Ascending aorta (tissue), 2 donors: ENCODE results near the gene VAPA. TPM values are rescaled to one million over a fixed set of nuclear protein-coding genes. Genes with fewer than 3 reads are reported as not detected.
A peak's percentile ranks its signal among the peaks of the same experiment; 100 is the strongest.

Source experiments
- DNase-seq, 2 donors: peaks; one replicate each; pipeline ENCODE4 v3.0.0-alpha.2; 2019; ENCODE audit warnings: low spot score in 2 of 2
- H3K27ac ChIP-seq, 2 donors: fragments of 200-600 bp; sonication (generic); one replicate each; pipeline ENCODE4 v1.5.1; 2016 to 2017; ENCODE audit warnings: mild to moderate bottlenecking in 1 of 2
- H3K27me3 ChIP-seq: fragments of 200-600 bp; sonication (generic); one replicate; pipeline ENCODE4 v1.5.1; 2017
- H3K36me3 ChIP-seq, 2 donors: fragments of 200-600 bp; sonication (generic); one replicate each; pipeline ENCODE4 v1.5.1; 2016
- H3K4me1 ChIP-seq, 2 donors: fragments of 200-600 bp; sonication (generic); one replicate each; pipeline ENCODE4 v1.5.1; 2016 to 2017; ENCODE audit warnings: mild to moderate bottlenecking in 1 of 2
- H3K4me3 ChIP-seq, 2 donors: fragments of 200-600 bp; sonication (generic); one replicate each; pipeline ENCODE4 v1.5.1; 2016 to 2017; ENCODE audit warnings: mild to moderate bottlenecking in 1 of 2
- H3K9me3 ChIP-seq, 2 donors: fragments of 200-600 bp; sonication (generic); one replicate each; pipeline ENCODE4 v1.5.1; 2016
- intact Hi-C: fragments of 100-400 bp; cut with DNase I; formaldehyde crosslinking; loops from one replicate; pipeline ENCODE4 v1.15.1; 2023
- total RNA-seq: library from RNA; depleted of rRNA; stranded (reverse); fragments of >200 nt; gene quantifications from one replicate; pipeline ENCODE4 v1.1.0, GENCODE V29; 2016
- TF ChIP-seq, protein P1 (sequence below), 3 experiments: fragments of 200-600 bp in 2 of 3; fragments of 450-650 bp in 1 of 3; sonication (generic) in 2 of 3; IDR thresholded peaks; one replicate each; pipeline ENCODE4 v1.5.1; 2016 to 2019; ENCODE audit warnings: antibody characterized with exemption in 3 of 3, mild to moderate bottlenecking in 1 of 3, moderate library complexity in 1 of 3

Gene VAPA
- total RNA-seq, 1 donor from 2014 or later = 109 TPM

DNA sequence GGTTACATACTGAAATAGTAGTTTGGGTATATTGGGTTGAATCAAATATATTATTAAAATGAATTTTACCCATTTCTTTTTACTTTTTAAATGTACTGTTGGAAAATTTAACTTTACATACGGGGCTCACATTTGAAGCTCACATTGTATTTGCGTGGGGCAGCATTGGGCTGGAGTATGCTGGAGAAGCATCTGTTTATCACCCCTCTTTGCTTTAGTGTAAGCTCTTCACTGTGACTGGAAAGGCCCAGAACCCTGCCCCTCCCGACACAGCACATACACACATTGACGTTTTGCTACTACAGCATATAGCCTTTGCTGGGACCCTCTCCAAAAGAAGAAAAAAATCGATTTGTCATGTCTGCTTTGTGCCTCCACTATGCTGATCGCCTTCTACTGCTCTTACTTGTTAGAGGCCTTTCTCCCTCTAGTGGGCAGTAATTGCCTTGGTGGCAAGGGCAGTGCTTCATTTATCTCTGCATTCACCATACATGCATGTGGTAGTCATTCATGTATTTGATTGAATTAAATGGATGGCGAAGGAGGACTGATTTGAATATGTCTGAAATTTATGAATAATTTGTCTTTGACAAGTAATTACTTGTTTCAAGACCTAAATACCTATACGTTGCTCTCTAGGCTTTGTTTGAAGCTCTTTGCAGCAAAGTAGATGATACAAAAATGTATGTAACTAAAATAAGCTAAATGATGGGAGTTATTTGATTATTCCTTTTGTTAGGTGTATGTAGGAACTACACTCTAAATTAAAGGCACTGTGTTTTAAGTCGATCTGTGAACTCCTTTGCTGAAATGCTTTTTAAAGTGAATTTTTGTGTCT, 37.4 kb downstream of the VAPA start:
- H3K27ac ChIP-seq = no peak overlapping the region
- H3K36me3 ChIP-seq = peaks cover 38 to 46% of the 10 kb centered on the region in 2 donors
- no peaks in the 10 kb centered on the region for H3K4me1 ChIP-seq
- H3K4me3 ChIP-seq = no peak overlapping the region
- TF ChIP-seq, protein P1, sequence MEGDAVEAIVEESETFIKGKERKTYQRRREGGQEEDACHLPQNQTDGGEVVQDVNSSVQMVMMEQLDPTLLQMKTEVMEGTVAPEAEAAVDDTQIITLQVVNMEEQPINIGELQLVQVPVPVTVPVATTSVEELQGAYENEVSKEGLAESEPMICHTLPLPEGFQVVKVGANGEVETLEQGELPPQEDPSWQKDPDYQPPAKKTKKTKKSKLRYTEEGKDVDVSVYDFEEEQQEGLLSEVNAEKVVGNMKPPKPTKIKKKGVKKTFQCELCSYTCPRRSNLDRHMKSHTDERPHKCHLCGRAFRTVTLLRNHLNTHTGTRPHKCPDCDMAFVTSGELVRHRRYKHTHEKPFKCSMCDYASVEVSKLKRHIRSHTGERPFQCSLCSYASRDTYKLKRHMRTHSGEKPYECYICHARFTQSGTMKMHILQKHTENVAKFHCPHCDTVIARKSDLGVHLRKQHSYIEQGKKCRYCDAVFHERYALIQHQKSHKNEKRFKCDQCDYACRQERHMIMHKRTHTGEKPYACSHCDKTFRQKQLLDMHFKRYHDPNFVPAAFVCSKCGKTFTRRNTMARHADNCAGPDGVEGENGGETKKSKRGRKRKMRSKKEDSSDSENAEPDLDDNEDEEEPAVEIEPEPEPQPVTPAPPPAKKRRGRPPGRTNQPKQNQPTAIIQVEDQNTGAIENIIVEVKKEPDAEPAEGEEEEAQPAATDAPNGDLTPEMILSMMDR (IDR thresholded peaks at IDR 0.05) = peak; percentile 36 to 62 (median 38)
- no peaks in the 10 kb centered on the region for H3K9me3 ChIP-seq
- no peak for DNase-seq
- no peaks in the 10 kb centered on the region for H3K27me3 ChIP-seq
- intact Hi-C loops = no loop called here

DNA sequence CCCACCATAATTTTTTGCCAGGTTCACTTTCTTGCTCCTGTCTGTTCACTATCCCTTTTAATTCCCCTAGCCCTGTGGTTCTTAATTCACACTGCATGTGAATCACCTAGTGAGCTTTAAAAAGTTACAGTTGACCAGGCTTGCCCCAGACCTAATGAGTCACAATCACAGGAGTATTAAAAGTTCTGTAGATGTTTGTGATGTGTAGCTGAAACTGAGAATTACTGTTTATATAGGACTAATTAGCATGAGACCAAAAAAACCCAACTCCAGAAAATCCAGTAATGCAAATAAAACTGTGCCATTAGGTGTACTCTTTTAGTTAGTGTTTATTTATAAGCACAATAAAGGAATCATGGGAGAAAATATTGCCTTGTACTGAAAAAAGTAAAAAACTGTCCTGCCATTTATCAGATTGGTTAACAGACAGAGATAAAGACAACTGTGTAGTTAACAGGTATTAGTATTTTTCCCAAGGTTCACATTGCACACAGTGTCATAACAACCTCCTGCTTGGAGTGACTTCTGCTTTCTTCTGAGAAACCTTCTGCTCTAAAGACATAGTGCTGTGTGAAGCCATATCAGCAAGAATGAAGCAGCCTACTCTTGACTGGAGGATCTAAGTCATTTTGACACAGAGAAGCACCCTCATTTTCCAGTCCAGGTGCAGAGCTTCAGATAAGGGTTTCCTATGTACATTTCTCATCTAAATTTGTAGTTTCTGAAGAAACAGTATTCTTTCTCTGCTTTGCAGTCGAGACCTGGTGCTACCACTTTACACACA, 39.0 kb downstream of the VAPA start:
- H3K4me1 ChIP-seq = no peaks in the 10 kb centered on the region
- no peak overlapping the region for H3K4me3 ChIP-seq
- TF ChIP-seq, protein P1 (IDR thresholded peaks at IDR 0.05) = no peak
- DNase-seq = no peak
- H3K36me3 ChIP-seq = peaks cover 23 to 32% of the 10 kb centered on the region in 2 donors
- H3K27ac ChIP-seq = no peak overlapping the region
- no peaks in the 10 kb centered on the region for H3K9me3 ChIP-seq
- H3K27me3 ChIP-seq = no peaks in the 10 kb centered on the region
- intact Hi-C loops = no loop called here

DNA sequence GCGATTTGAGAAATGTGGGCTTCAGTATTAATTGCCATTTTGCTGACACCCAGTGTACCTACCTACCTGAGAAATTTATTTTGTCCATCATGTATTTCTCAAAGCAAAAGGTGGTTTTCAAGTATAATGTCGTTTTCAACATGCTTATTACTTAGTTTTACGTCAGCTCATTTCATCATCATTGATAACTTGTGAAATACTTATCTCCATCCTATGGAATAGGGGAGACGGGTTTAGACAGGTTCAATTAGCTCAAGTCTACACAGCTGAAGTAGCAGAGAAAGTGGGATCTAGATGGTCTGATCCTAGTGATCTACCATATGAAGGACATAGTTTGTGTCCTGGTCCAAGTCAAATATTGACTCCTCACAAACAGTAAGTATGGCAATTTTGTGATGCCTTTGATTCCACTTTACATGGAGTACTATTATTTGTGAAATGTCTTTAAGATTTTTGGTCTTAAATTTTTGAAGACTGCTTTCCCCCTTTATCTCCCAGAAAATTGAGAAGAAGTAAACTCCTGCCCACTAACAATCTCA, 45.1 kb downstream of the VAPA start:
- TF ChIP-seq, protein P1 (IDR thresholded peaks at IDR 0.05) = no peak
- H3K27me3 ChIP-seq = no peaks in the 10 kb centered on the region
- no peaks in the 10 kb centered on the region for H3K9me3 ChIP-seq
- H3K36me3 ChIP-seq = peaks cover 11 to 13% of the 10 kb centered on the region in 2 donors
- intact Hi-C loops = no loop called here
- no peak overlapping the region for H3K4me3 ChIP-seq
- H3K27ac ChIP-seq = no peak overlapping the region
- no peak for DNase-seq
- no peaks in the 10 kb centered on the region for H3K4me1 ChIP-seq

DNA sequence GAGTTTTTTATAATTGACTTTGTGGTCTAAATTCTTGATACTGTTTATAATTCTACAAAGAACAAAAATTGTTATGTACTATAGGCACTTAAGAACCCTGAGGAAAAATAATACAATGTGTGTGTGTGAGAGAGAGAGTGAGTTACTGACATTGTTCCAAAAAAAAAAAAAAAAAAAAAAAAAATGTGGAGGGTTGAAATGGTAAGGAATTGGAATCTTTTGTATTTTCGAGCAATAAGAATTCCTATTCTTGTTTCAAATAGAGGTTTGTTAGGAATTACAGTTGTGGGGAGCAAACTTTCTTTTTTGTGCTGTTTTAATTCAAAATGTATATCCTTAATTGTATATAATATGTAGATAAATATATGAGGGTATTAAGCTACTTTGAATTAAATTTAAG, 45.7 kb downstream of the VAPA start:
- Histone ChIP-seq H3K4me3 (no peak overlapping the region), H3K9me3 (no peaks in the 10 kb centered on the region), H3K4me1 (no peaks in the 10 kb centered on the region), H3K27me3 (no peaks in the 10 kb centered on the region), H3K36me3 (peaks cover 6 to 9% of the 10 kb centered on the region in 2 donors), H3K27ac (no peak overlapping the region)
- DNase-seq = no peak
- TF ChIP-seq, protein P1 (IDR thresholded peaks at IDR 0.05) = no peak
- intact Hi-C loops = no loop called here

DNA sequence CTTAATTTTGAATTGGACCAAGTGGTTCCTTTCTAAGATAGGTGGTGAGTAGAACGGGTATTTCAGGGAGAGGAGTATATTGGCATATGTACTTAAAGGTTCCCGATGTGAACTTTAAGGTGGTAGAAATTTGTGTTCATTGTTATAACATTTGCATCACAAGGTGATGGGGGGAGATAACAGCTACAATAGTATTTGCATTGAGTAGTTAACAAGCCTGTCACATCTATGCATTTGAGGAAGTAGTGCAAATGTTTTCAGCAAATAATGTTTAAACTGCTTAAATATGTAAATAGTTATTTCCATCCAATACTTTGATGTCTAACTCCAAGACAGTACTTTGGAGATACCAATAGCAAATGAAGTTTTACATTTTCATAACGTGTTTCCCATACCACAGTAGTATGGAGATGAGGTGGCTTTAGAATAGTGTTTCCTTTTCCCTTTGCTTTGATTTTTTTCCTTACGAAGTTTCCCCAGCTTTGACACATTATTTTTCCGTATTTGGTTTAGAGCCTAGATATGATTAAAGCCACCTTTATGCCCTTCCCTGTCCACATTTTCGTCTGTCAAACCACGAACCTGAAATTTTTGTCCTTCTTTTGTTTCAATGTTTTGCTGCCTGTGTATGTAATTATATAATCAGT, 46.6 kb downstream of the VAPA start:
- TF ChIP-seq, protein P1 (IDR thresholded peaks at IDR 0.05) = no peak
- H3K27ac ChIP-seq = no peak overlapping the region
- no peak for DNase-seq
- H3K4me3 ChIP-seq = no peak overlapping the region
- no peaks in the 10 kb centered on the region for H3K27me3 ChIP-seq
- no peaks in the 10 kb centered on the region for H3K4me1 ChIP-seq
- intact Hi-C loops = no loop called here
- no peaks in the 10 kb centered on the region for H3K9me3 ChIP-seq
- H3K36me3 ChIP-seq = peaks cover 0 to 4% of the 10 kb centered on the region in 2 donors
